Hypothalamus (tissue), 51 donors: ENCODE measurements around the gene DYNLL2.
"Not testable (repeated sequence)": the region's sequence is repeated elsewhere in the genome, so short reads cannot be mapped to it uniquely, and the experiment has no call there.

Source experiments
- DNase-seq, 51 donors: peaks; one replicate each; lab custom pipeline; 2025; lab: John Stamatoyannopoulos, UW

DYNLL2 gene

DNA sequence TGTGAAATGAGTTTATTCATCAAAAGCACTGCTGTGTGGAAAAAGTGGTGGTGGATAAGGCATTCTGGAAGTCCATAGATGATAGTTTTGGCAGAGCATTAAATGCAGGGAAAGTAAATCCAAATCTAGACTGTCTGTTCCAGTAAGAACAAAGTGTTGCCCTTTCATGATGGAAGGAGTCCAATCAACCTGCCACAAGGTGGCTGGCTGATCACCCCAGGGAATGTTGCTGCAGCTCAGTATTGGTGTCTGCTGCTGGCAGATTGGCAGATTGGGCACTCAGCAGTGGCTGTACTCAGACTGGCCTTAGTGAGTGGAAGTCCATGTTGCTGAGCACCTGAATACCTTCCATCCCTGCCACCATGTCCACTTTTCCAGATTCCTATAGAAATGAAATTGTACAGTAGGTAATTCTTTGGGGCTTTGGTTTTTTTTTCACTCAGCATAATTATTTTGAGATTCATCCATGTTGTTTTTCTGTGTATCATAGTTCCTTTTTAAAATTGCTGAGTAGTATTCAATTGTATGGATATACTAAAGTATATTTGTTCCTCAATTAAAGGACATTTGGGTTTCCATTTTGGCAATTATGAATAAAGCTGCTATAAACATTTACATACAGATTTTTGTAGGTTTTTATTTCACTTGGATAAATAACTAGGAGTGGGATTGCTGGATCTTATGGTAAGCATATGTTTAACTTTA is 14.3 kb downstream of the DYNLL2 start:
- no peak for DNase-seq

DNA sequence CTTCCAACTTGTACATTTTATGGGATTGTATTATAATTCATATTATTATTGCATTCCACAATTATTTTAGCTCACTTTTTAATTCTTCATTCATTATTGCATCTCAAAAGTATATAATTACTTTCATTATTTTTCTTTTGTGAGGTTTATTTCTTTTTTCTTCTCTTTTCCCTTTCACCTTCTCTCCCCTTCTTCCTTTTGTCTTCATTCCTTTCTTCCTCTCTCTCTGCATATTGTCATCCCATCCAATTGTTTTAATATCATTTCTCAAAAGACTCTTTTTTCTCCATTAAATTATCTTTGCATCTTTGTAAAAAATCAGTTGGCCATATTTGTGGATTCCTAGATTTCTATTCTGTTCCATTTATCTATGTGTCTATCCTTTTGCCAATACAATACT is 17.3 kb downstream of the DYNLL2 start:
- no peak for DNase-seq

DNA sequence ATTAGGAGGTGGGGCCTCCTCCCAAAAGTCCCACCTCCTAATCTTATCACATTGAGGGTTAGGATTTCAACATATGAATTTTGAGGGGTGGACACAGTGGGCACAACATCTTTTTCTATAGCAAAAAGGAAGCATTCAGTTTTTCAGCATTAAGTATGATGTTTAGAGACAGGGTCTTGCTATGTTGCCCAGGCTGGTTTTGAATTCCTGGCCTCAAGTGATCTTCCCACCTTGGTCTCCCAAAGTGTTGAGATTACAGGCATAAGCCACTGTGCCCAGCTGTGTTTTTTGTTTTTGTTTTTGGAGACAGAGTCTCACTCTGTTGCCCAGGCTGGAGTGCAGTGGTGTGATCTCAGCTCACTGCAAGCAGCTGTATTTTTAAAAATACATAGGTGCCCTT is 18.7 kb downstream of the DYNLL2 start:
- not testable (repeated sequence) for DNase-seq

DNA sequence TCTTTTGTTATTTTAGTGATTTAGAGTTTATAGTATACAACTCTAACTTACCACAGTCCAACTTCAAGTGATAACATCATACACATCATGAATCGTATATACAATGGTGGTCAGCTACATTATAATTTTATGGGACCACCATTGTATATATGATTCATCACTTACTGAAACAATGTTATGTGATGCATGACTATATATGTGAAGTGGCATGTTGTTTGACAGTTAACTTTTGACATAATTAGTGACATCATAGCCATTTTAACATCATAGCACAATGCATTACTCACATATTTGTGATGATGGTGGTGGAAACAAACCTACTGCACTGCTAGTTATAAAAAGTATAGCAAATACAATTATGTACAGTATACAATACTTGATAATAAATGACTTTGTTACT is 21.9 kb downstream of the DYNLL2 start:
- no peak for DNase-seq

DNA sequence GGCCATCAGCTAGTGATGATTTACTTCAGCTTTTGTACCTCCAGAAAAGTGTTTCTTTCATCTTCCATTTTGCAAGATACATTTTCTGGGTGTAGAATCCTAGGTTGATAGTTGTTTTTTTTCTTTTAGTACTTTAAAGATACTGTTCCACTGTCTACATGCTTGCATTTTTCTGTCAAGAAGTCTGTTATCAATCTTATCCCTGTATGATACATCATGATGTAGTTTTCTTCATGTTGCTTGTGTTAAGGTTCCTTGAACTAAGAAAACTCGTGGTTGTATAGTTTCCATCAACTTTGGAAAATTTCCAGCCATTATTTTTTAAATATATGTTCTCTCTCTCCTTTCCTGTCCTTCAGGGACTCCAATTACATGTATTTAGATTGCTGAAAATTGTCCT is 24.1 kb downstream of the DYNLL2 start:
- no peak for DNase-seq

DNA sequence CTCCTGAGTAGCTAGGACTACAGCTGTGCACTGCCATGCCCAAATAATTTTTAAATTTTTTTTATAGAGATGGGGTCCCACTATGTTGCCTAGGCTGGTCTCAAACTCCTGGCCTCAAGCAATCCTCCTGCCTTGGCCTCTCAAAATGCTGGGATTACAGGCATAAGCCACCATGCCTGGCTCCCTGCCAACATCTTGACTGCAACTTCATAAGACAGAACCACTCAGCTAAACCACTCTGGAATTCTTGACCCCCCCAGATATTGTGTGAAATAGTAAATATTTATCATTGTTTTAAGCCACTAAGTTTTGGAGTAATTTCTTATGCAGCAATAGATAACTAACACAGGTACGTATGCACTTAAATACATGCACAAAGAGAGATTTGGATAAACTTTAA is 26.0 kb downstream of the DYNLL2 start:
- DNase-seq: no peak

DNA sequence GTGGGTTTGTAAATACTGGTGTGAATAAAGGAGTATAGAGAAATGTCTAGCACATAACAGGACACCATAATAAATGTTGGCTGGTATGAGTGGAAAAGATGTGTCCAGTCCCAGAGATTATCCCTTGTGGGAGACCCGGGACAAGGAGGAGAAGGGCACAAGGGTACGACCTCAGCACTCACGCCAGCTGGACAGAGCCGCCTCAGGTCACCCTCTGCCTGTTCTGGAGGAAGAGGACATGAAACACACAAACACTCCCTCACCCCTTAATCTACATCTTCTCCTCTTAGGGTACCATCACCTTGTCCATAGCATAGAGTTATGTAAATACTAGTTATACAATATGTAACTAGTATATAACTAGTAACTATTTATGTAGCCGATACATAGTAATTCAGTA is 26.8 kb downstream of the DYNLL2 start:
- no peak for DNase-seq

DNA sequence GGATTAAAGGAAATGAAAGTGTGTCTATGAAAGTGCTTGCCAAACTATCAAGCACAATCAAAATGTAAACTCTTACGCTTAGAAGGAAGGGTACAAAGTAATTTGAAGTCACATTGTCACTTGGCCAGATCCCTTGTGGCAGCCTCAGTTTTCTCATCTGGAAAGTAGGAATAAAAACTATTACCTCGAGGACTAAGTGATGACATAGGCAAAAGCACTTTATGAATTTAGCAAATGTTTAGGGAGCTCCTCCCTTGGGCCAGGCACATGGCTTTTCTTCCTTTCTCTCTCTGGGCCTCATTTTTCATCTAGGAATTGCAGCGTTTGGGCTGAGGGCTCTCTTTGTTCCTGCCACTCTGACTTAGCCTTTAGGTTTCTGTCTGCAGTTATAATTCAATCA is 28.5 kb downstream of the DYNLL2 start:
- DNase-seq: no peak

DNA sequence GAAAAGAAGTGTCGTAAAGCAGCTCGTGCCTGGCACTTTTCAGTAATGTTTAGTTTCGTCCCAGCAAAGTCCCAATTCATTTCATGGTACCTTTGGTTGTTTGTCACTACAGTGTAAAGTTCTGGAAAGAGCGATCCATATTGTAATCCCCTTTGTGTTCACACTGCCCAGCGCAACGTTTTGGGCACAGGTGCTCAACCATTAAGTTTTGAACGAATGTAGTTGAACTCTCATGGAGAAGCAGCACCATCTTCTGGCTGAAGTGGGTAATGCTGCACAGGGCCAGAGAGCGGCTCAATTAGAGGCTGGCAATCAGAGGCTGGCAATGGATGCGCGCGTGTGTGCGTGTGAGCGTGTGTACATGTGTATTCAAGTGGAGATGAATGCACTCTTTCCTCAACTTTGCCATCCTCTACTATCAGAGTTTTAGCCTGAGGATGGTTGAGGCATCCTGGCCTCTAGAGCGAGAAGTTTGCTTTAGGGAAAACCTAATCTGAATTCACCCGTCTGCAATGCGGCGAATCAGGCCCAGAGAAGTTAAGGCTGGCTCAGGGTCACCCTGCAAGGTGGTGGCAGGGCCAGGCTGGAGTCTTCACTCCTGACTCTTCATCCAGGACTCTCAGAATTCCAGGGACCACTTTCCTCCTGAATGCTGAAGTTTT is 29.9 kb downstream of the DYNLL2 start:
- DNase-seq: peak in 46 of 51 donors; percentile 9 to 81 (median 46)

DNA sequence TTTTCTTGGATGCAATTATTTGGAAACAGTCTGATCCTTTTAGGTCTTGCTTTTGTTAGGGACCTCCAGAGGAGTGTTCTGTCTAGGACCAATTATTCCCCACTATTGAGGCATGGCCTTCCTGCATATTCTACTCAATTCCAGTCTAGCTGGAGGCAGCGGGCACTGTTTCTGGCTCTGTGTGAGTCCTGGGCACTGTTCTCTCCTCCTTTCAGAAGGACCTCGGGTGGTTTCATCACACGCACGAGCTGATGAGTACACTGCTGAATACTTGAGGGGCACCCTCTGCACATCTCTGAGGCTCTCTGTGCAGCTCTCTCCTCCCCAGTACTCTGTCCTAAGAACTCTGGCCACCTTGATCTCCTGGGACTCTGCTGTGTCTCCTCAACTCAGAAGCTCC is 30.7 kb downstream of the DYNLL2 start:
- no peak for DNase-seq

DNA sequence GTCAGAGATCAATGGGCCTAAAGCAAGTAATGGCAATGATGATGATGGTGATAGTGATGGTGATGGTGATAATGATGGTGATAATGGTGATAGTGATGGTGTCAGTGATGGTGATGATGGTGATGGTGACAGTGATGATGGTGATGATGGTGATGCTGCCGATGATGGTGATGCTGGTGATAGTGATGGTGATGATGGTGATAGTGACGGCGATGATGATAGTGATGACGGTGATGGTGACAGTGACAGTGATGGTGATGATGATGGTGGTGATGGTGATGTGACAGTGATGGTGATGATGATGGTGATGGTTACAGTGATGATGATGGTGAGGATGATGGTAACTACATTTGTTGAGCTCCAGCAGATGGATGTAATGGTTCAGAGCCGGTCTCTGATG is 34.2 kb downstream of the DYNLL2 start:
- no peak for DNase-seq

DNA sequence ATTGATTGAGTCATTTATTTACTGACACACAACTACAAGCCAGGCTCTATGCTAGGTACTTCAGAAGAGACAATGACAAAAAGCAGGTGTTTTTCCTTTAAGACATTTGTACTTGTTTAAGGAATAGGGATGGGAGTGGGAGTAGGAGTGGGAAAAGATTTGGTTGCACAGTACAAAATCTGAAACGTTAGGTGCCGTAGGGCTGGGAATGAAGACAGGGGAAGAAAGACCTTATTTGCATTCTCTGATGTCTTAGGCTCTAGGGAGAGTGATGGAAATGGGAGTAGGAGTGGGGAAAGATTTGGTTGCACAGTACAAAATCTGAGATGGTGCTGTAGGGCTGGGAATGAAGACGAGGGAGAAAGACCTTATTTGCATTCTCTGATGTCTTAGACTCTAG is 36.3 kb downstream of the DYNLL2 start:
- DNase-seq: no peak

DNA sequence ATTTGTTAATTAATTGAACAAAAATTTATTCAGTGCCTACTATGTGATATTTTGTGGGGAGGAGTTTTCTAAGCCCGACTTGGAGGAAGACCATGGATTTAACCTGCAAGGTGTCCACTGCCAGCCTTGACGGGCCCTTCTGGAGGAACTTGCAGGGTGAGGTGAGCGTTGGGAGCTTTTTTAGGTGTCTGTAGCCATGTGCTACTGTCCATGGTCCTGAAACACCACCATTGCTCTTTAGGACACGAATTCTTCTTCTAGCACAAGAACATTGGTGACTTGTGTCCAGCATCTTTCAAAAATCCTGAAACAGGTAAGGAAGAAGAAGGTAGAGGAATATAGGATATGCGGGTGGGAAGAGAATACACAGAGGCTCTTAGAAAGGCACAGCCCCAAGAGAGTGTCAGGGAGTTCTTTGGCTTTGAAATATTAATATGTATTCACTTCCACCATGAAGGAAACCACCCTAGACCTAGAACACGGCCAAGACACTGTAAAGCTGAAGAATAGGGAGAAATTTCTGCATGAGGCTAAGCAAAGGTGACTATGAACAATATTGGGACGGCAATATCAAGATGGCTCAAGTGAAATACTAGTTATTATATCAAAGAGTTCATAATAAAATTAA is 37.1 kb downstream of the DYNLL2 start:
- no peak for DNase-seq

DNA sequence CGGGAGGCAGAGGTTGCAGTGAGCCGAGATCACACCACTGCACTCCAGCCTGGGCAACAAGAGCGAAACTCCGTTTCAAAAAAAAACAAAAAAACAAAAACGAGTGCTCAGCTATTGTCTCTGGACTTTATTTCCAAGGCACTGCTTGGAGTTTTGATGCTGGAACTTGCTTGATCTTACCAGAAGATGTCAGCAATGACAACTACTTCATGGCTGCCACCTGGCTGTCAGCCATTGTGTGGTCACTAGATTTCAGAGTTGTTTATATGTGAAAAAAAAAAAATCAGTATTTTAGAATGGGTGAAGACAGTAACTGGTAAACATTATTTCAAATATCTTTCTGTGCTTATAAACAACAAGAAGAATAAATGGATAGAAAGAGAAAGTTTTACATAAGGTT is 38.7 kb downstream of the DYNLL2 start:
- peak in 4 of 51 donors; percentile 1 to 8 (median 8) for DNase-seq

DNA sequence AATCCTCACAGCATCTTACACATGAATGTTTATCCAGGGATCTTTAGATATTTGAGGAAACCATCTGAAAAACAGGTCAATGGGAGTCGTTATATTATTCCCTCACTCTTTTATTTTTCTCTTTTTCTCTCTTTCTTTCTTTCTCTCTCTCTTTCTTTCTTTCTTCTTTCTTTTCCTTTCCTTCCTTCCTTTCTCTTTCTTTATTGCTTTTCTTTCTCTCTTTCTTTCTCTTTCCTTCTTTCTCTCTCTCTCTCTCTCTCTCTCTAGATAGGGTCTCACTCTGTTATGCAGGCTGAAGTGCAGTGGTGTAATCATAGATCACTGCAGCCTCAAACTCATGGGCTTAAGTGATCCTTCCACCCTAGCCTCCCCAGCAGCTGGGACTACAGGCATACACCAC is 44.6 kb downstream of the DYNLL2 start:
- DNase-seq: no peak

DNA sequence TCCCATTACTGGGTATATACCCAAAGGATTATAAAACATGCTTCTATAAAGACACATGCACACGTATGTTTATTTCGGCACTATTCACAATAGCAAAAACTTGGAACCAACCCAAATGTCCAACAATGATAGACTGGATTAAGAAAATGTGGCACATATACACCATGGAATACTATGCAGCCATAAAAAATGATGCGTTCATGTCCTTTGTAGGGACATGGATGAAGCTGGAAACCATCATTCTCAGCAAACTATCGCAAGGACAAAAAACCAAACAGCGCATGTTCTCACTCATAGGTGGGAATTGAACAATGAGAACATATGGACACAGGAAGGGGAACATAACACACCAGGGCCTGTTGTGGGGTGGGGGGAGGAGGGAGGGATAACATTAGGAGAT is 49.5 kb downstream of the DYNLL2 start:
- DNase-seq: not testable (repeated sequence)

DNA sequence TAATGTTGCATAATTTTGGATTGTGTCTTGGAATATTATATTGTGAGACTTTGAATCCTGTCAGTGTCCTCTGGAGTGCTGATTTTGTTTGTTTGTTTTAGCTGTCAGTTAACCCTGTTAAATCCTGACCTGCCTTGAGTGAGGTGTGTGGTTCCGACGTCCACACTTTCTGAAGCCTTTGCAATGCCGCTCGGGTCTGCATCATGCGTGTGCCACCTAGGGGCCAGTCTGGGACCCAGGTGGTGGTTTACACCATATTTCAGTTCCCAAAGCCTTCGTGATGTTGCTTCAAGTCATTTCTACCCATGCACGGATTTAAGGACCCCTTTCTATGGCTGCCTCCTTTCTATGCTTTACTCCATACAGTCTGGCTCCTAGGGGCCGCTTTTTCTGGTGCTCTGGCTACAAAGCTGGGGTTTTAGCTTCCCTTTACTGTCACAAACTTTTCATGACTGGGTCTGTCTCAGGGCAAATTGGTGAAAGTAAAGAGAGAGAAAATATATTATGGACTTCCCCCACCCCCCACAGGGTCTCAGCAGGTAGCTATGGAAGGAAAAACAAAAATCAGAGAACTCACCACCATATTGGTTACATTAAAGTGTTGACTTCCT is 53.6 kb downstream of the DYNLL2 start:
- no peak for DNase-seq

DNA sequence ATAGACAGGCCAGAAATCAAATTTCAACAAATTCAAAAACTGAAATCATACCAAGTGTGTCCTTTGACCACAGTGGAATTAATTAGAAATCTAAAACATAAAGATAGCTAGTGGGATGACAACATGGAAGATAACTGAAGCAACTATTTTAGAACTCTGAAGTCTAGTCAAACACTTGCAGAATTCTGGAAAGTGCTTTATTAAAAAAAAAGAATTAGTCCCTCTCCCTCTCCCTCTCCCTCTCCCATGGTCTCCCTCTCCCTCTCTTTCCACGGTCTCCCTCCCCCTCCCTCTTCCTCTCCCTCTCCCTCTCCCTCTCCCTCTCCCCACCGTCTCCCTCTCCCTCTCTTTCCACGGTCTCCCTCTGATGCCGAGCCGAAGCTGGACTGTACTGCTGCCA is 58.3 kb downstream of the DYNLL2 start:
- DNase-seq: no peak

DNA sequence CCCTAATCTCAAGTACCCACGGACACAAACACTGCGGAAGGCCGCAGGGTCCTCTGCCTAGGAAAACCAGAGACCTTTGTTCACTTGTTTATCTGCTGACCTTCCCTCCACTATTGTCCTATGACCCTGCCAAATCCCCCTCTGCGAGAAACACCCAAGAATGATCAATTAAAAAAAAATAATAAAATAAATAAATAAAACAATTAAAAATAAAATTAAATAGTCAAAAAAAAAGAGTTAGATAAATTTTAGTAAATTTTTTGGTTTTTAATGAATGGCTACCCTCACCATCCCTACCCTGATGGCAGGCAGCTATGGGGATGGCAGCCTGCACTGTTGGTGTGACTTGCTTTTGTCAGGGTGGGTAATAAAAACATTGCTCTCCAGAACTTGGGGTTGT is 60.1 kb downstream of the DYNLL2 start:
- DNase-seq: not testable (repeated sequence)

DNA sequence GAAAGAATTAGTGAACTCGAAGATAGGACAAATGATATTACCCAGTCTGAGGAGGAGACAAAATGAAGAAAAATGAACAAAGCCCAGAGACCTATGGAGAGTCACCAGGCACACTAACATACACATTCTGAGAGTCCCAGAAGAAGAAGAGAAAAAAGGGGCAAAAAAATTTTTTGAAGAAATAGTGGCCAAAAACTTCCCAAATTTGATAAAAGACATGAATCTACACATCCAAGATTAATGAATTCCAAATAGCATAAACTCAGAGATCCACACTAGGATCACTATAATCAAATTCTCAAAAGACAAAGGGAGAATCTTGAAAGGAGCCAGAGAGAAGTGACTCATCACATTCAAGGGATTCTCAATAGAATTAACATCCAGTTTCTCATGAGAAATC is 61.6 kb downstream of the DYNLL2 start:
- no peak for DNase-seq
